Adrenal gland (tissue), 5 donors: ENCODE data around the gene CLASP1.

ENCODE experiments used
- POLR2A ChIP-seq, 2 donors: fragments of 450-650 bp; IDR thresholded peaks; one replicate each; pipeline ENCODE4 v1.6.1; 2017; ENCODE audit warnings: antibody characterized with exemption in 2 of 2, mild to moderate bottlenecking in 2 of 2, moderate library complexity in 1 of 2
- TF ChIP-seq, protein P1 (sequence below), 6 experiments: fragments of 450-650 bp in 4 of 6; fragments of 200-600 bp in 2 of 6; sonication (generic) in 1 of 6; IDR thresholded peaks; 1 replicate in 5 of 6; 2 replicates in 1 of 6; pipeline versions ENCODE4 v1.5.1 to v1.8.0; 2016 to 2021; ENCODE audit warnings: antibody characterized with exemption in 6 of 6, mild to moderate bottlenecking in 2 of 6, moderate library complexity in 1 of 6
- donor health status: DM: no; HTN: no; CAD: no.

GRCh38 chr2:121459291-121459690 is 190.0 kb downstream of the CLASP1 start:
- no peak for TF ChIP-seq POLR2A (IDR thresholded peaks at IDR 0.05)
- TF ChIP-seq, protein P1, sequence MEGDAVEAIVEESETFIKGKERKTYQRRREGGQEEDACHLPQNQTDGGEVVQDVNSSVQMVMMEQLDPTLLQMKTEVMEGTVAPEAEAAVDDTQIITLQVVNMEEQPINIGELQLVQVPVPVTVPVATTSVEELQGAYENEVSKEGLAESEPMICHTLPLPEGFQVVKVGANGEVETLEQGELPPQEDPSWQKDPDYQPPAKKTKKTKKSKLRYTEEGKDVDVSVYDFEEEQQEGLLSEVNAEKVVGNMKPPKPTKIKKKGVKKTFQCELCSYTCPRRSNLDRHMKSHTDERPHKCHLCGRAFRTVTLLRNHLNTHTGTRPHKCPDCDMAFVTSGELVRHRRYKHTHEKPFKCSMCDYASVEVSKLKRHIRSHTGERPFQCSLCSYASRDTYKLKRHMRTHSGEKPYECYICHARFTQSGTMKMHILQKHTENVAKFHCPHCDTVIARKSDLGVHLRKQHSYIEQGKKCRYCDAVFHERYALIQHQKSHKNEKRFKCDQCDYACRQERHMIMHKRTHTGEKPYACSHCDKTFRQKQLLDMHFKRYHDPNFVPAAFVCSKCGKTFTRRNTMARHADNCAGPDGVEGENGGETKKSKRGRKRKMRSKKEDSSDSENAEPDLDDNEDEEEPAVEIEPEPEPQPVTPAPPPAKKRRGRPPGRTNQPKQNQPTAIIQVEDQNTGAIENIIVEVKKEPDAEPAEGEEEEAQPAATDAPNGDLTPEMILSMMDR (IDR thresholded peaks at IDR 0.05): no peak
